Measurements from ENCODE around the gene RIPOR2.
"Not testable (repeated sequence)": the region's sequence is repeated elsewhere in the genome, so short reads cannot be mapped to it uniquely, and the experiment has no call there.

The RIPOR2 gene

GRCh38 chr6:24761851-24762250, 173.9 kb downstream of the RIPOR2 start:
- TF ChIP-seq CTCF (IDR thresholded peaks at IDR 0.05; ENCODE audit: low read depth, low read length, missing control alignments): no peak

GRCh38 chr6:24761193-24761835, 174.4 kb downstream of the RIPOR2 start:
- no peak for DNase-seq (ENCODE audit: extremely low read depth, low read depth)
- TF ChIP-seq CTCF (IDR thresholded peaks at IDR 0.05; ENCODE audit: low read depth, low read length, missing control alignments): no peak
- H3K4me3 ChIP-seq (replicated peaks; ENCODE audit: low read depth, low read length): no peak overlapping the region

More at GRCh38 chr6:24761851-24762250, 173.9 kb downstream of the RIPOR2 start:
- H3K4me3 ChIP-seq (replicated peaks; ENCODE audit: low read depth, low read length): no peak overlapping the region
- DNase-seq (ENCODE audit: extremely low read depth, low read depth): no peak

GRCh38 chr6:24760210-24760609, 175.6 kb downstream of the RIPOR2 start:
- no peak for DNase-seq (ENCODE audit: extremely low read depth, low read depth)
- TF ChIP-seq CTCF (IDR thresholded peaks at IDR 0.05; ENCODE audit: low read depth, low read length, missing control alignments): no peak
- no peak overlapping the region for H3K4me3 ChIP-seq (replicated peaks; ENCODE audit: low read depth, low read length)

GRCh38 chr6:24759718-24760117, 176.0 kb downstream of the RIPOR2 start:
- no peak for DNase-seq (ENCODE audit: extremely low read depth, low read depth)
- H3K4me3 ChIP-seq (replicated peaks; ENCODE audit: low read depth, low read length): no peak overlapping the region
- TF ChIP-seq CTCF (IDR thresholded peaks at IDR 0.05; ENCODE audit: low read depth, low read length, missing control alignments): no peak

GRCh38 chr6:24757611-24758010, 178.1 kb downstream of the RIPOR2 start:
- TF ChIP-seq CTCF (IDR thresholded peaks at IDR 0.05; ENCODE audit: low read depth, low read length, missing control alignments): no peak
- DNase-seq (ENCODE audit: extremely low read depth, low read depth): no peak

GRCh38 chr6:24755279-24755678, 180.5 kb downstream of the RIPOR2 start:
- no peak for DNase-seq (ENCODE audit: extremely low read depth, low read depth)
- no peak for TF ChIP-seq CTCF (IDR thresholded peaks at IDR 0.05; ENCODE audit: low read depth, low read length, missing control alignments)
- H3K4me3 ChIP-seq (replicated peaks; ENCODE audit: low read depth, low read length): no peak overlapping the region

More at GRCh38 chr6:24757611-24758010, 178.1 kb downstream of the RIPOR2 start:
- no peak overlapping the region for H3K4me3 ChIP-seq (replicated peaks; ENCODE audit: low read depth, low read length)

GRCh38 chr6:24754378-24754777, 181.4 kb downstream of the RIPOR2 start:
- DNase-seq (ENCODE audit: extremely low read depth, low read depth); H3K4me3 ChIP-seq (replicated peaks; ENCODE audit: low read depth, low read length): not testable (repeated sequence)

Data from HFF-Myc (cell line).